Measurements from ENCODE around the gene HMG20B. TPM values are rescaled to one million over a fixed set of nuclear protein-coding genes. Genes with fewer than 3 reads are reported as not detected.

The HMG20B gene
- total RNA-seq, 1 donor from 2014 or later = 51.0 TPM

DNA sequence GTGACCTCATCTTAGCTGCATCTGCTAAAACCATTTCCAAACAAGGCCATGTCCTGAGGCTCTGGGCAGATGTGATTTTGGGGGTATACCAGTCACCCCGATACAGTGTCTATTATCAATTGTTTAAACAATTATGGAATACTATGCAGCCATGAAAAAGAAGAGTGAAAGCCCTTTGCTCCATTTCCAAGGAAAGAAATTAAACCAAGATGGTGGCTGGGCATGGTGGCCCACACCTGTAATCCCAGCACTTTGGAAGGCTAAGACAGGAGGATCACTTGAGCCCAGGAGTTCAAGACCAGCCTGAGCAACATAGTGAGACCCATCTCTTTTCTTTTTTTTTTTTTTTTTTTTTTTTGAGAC lies 33.0 kb upstream of the HMG20B start:
- Mint-ChIP-seq H3K27me3 (no peaks in the 10 kb centered on the region), H3K4me3 (no peak overlapping the region), H3K9me3 (no peaks in the 10 kb centered on the region), H3K4me1 (no peaks in the 10 kb centered on the region), H3K36me3 (ENCODE audit: low read depth) (peaks cover 32% of the 10 kb centered on the region), H3K27ac (no peak overlapping the region)
- ChIA-PET POLR2A (interaction anchor here (0.6 kb wide), 2 partner anchors 68 to 589 kb away, joined by 3 read pairs; no protein-coding TSS in a partner anchor), CTCF (no interaction called here)
- ATAC-seq (ENCODE audit: low read depth) = no peak
- no peak for DNase-seq
- intact Hi-C loops (cut with micrococcal nuclease) = no loop called here
- TF ChIP-seq, protein P1, sequence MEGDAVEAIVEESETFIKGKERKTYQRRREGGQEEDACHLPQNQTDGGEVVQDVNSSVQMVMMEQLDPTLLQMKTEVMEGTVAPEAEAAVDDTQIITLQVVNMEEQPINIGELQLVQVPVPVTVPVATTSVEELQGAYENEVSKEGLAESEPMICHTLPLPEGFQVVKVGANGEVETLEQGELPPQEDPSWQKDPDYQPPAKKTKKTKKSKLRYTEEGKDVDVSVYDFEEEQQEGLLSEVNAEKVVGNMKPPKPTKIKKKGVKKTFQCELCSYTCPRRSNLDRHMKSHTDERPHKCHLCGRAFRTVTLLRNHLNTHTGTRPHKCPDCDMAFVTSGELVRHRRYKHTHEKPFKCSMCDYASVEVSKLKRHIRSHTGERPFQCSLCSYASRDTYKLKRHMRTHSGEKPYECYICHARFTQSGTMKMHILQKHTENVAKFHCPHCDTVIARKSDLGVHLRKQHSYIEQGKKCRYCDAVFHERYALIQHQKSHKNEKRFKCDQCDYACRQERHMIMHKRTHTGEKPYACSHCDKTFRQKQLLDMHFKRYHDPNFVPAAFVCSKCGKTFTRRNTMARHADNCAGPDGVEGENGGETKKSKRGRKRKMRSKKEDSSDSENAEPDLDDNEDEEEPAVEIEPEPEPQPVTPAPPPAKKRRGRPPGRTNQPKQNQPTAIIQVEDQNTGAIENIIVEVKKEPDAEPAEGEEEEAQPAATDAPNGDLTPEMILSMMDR (IDR thresholded peaks at IDR 0.05) = no peak

DNA sequence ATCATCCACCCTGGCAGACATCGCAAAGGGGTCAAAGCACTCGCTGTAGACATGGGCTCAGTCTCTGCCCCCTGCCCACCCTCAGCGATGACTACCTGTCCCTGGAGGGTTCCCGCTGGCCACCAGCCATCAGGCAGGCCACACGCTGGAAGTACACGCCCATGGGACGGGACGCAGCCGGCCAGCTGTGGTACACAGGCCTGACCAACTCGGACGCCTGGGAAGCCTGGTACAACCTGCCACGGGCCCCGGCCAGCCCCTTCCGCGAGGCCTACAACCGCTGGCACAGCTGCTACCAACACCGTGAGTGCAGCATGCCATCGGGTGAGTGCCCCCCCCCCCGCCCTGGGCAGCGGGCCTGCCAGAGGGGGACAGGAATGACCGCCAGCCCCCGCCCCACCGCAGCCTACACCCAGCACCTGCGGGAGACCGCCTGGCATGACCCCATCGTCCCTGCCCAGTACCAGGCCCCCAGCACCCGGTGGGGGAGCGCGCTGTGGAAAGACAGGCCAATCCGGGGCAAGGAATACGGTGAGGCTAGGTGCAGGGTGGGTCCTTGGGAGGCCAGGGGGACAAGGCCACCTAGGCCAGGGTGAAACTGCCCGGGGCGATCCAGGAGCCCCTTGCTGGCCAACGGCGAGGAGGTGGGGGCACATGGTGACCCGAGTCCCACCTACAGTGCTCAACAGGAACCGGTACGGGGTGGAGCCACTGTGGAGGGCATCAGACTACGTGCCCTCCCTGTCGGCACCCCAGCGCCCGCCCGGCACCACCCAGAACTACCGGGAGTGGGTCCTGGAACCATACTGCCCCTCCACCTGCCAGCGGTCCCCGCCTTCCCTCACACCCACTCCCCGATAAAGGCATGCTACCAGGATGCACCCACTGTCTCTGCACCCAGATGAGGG lies 29.3 kb upstream of the HMG20B start:
- POLR2A ChIA-PET = interaction anchor here (1.9 kb wide), 1 partner anchor 14 kb away, joined by 13 read pairs; the partner anchor contains the start of gene MFSD12
- intact Hi-C loops (cut with micrococcal nuclease) = loop anchor here (2.0 kb wide), 1 partner anchor 15 kb away; no protein-coding TSS in a partner anchor
- Mint-ChIP-seq H3K9me3 (no peaks in the 10 kb centered on the region), H3K27me3 (no peaks in the 10 kb centered on the region), H3K27ac (no peak overlapping the region), H3K4me3 (no peak overlapping the region), H3K36me3 (ENCODE audit: low read depth) (peaks cover 29% of the 10 kb centered on the region), H3K4me1 (peaks cover 7% of the 10 kb centered on the region)
- TF ChIP-seq, protein P1 (IDR thresholded peaks at IDR 0.05) = no peak
- CTCF ChIA-PET = interaction anchor here (4.3 kb wide), 1 partner anchor 13 kb away, joined by 37 read pairs; the partner anchor contains the start of gene MFSD12
- ATAC-seq (ENCODE audit: low read depth) (no peak), DNase-seq (no peak)

- Mint-ChIP-seq H3K27ac (no peak overlapping the region), H3K9me3 (no peaks in the 10 kb centered on the region), H3K4me1 (peaks cover 7% of the 10 kb centered on the region), H3K27me3 (no peaks in the 10 kb centered on the region), H3K4me3 (no peak overlapping the region), H3K36me3 (ENCODE audit: low read depth) (peaks cover 29% of the 10 kb centered on the region)
- ChIA-PET POLR2A (interaction anchor here (1.9 kb wide), 1 partner anchor 13 kb away, joined by 13 read pairs; the partner anchor contains the start of gene MFSD12), CTCF (interaction anchor here (2.2 to 4.3 kb wide), 3 partner anchors 12 to 74 kb away, joined by 9 to 37 read pairs (median 15); partner anchors contain the start of genes GIPC3 and MFSD12)
- TF ChIP-seq, protein P1 (IDR thresholded peaks at IDR 0.05) = no peak
- DNase-seq (no peak), ATAC-seq (ENCODE audit: low read depth) (no peak)
- intact Hi-C loops (cut with micrococcal nuclease) = loop anchor here (2.0 kb wide), 1 partner anchor 15 kb away; no protein-coding TSS in a partner anchor
Observed at GRCh38 chr19:3544058-3544376, 28.7 kb upstream of the HMG20B start.

GRCh38 chr19:3544742-3545668 lies 27.7 kb upstream of the HMG20B start:
- TF ChIP-seq, protein P1 (IDR thresholded peaks at IDR 0.05) = peak; percentile 30
- H3K27ac Mint-ChIP-seq = no peak overlapping the region

More at GRCh38 chr19:3544742-3545668, 27.7 kb upstream of the HMG20B start:
- Mint-ChIP-seq H3K9me3 (no peaks in the 10 kb centered on the region), H3K27me3 (no peaks in the 10 kb centered on the region), H3K36me3 (ENCODE audit: low read depth) (peaks cover 28% of the 10 kb centered on the region), H3K4me1 (peaks cover 7% of the 10 kb centered on the region), H3K4me3 (no peak overlapping the region)
- ATAC-seq (ENCODE audit: low read depth) (peak; percentile 80), DNase-seq (peak; percentile 84)
- ChIA-PET CTCF (interaction anchor here (1.0 to 4.3 kb wide), 10 partner anchors 11 to 240 kb away, joined by 3 to 37 read pairs (median 6); partner anchors contain the start of genes GIPC3 and MFSD12), POLR2A (interaction anchor here (1.3 to 1.9 kb wide), 2 partner anchors 9 to 12 kb away, joined by 4 to 13 read pairs; partner anchors contain the start of gene MFSD12)
- intact Hi-C loops (cut with micrococcal nuclease) = loop anchor here (1.0 to 2.0 kb wide), 3 partner anchors 14 to 161 kb away; no protein-coding TSS in a partner anchor

All from activated B cell treated with CpG ODN at 0.5 μM for 24 hours (primary cell).